ENCODE measurements around the gene SPATA3.

The SPATA3 gene

DNA sequence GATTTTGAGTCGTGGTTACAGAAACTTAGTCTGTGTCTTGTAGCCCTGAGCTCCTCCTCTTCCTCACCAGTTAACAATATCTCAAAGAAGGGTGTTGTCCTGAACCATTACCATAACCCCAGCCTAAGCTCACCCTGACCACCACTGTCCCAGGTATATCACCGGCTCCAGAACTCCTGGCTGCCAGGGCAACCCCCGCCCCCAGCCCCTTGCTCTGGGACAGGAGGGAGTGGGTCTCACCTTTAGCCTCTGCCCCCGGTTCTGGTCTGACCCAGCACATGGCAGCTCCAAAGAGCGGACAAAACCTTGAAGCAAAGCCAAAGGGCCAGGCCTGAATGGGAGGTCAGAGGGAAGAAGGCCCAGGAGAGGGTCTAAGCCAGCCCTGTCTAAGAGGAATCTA lies 55.2 kb downstream of the SPATA3 start:
- no peak for DNase-seq

GRCh38 chr2:231052494-231053451 lies 56.9 kb downstream of the SPATA3 start:
- peak; percentile 63 for DNase-seq

- no peak for DNase-seq
These were observed 57.9 kb downstream of the SPATA3 start for GRCh38 chr2:231053846-231054245.

- DNase-seq: peak; percentile 66
These were observed 60.8 kb downstream of the SPATA3 start, which contains the start of gene PSMD1 for GRCh38 chr2:231056453-231057416. Gene PSMD1, plus strand, starts transcription at chr2:231056867. Its CDS starts 159 bp downstream, at chr2:231057026.

- no peak for DNase-seq
These were observed 61.7 kb downstream of the SPATA3 start for GRCh38 chr2:231057590-231057989.

Data from COR-L47 (cell line).